ENCODE data around the gene ANKS1B. TPM values are rescaled to one million over a fixed set of nuclear protein-coding genes. Genes with fewer than 3 reads are reported as not detected.
"Not testable (repeated sequence)": the region's sequence is repeated elsewhere in the genome, so short reads cannot be mapped to it uniquely, and the experiment has no call there.

ANKS1B gene
- total RNA-seq, 1 donor from 2014 or later: 1.9 TPM

GRCh38 chr12:99906786-99907579 is 77.8 kb downstream of the ANKS1B start:
- no peak for DNase-seq (ENCODE audit: low spot score)
- intact Hi-C loops (cut with DNase I): no loop called here

GRCh38 chr12:99901181-99901580 is 83.6 kb downstream of the ANKS1B start:
- intact Hi-C loops (cut with DNase I): no loop called here
- DNase-seq (ENCODE audit: low spot score): no peak

GRCh38 chr12:99898645-99899044 is 86.1 kb downstream of the ANKS1B start:
- DNase-seq (ENCODE audit: low spot score): no peak
- intact Hi-C loops (cut with DNase I): no loop called here

- intact Hi-C loops (cut with DNase I): no loop called here
- DNase-seq (ENCODE audit: low spot score): no peak
Measured at GRCh38 chr12:99879439-99879838, 105.3 kb downstream of the ANKS1B start.

GRCh38 chr12:99875081-99875480 is 109.7 kb downstream of the ANKS1B start:
- intact Hi-C loops (cut with DNase I): no loop called here
- no peak for DNase-seq (ENCODE audit: low spot score)

- no peak for DNase-seq (ENCODE audit: low spot score)
- intact Hi-C loops (cut with DNase I): no loop called here
Measured at GRCh38 chr12:99870085-99870484, 114.7 kb downstream of the ANKS1B start.

- intact Hi-C loops (cut with DNase I): no loop called here
- no peak for DNase-seq (ENCODE audit: low spot score)
Measured at GRCh38 chr12:99861731-99862130, 123.0 kb downstream of the ANKS1B start.

GRCh38 chr12:99859126-99859525 is 125.6 kb downstream of the ANKS1B start:
- no peak for DNase-seq (ENCODE audit: low spot score)
- intact Hi-C loops (cut with DNase I): no loop called here

GRCh38 chr12:99852666-99853065 is 132.1 kb downstream of the ANKS1B start:
- intact Hi-C loops (cut with DNase I): no loop called here
- no peak for DNase-seq (ENCODE audit: low spot score)

- no peak for DNase-seq (ENCODE audit: low spot score)
- intact Hi-C loops (cut with DNase I): no loop called here
Measured at GRCh38 chr12:99847936-99848335, 136.8 kb downstream of the ANKS1B start.

GRCh38 chr12:99834710-99835109 is 150.0 kb downstream of the ANKS1B start:
- intact Hi-C loops (cut with DNase I): no loop called here
- DNase-seq (ENCODE audit: low spot score): no peak

GRCh38 chr12:99833397-99833796 is 151.3 kb downstream of the ANKS1B start:
- DNase-seq (ENCODE audit: low spot score): no peak
- intact Hi-C loops (cut with DNase I): no loop called here

GRCh38 chr12:99824900-99825542 is 159.7 kb downstream of the ANKS1B start:
- DNase-seq (ENCODE audit: low spot score): no peak
- intact Hi-C loops (cut with DNase I): no loop called here

- intact Hi-C loops (cut with DNase I): no loop called here
Measured at GRCh38 chr12:99822273-99822672, 162.5 kb downstream of the ANKS1B start.

GRCh38 chr12:99810718-99811593 is 173.8 kb downstream of the ANKS1B start:
- DNase-seq (ENCODE audit: low spot score): no peak
- intact Hi-C loops (cut with DNase I): no loop called here

More at GRCh38 chr12:99822273-99822672, 162.5 kb downstream of the ANKS1B start:
- DNase-seq (ENCODE audit: low spot score): no peak

- DNase-seq (ENCODE audit: low spot score): no peak
- intact Hi-C loops (cut with DNase I): no loop called here
Measured at GRCh38 chr12:99809909-99810308, 174.8 kb downstream of the ANKS1B start.

- intact Hi-C loops (cut with DNase I): no loop called here
- DNase-seq (ENCODE audit: low spot score): no peak
Measured at GRCh38 chr12:99806304-99806703, 178.4 kb downstream of the ANKS1B start.

- no peak for DNase-seq (ENCODE audit: low spot score)
- intact Hi-C loops (cut with DNase I): no loop called here
Measured at GRCh38 chr12:99804715-99805114, 180.0 kb downstream of the ANKS1B start.

- no peak for DNase-seq (ENCODE audit: low spot score)
- intact Hi-C loops (cut with DNase I): no loop called here
Measured at GRCh38 chr12:99800605-99801004, 184.1 kb downstream of the ANKS1B start.

- DNase-seq (ENCODE audit: low spot score); intact Hi-C loops (cut with DNase I): not testable (repeated sequence)
Measured at GRCh38 chr12:99797931-99798330, 186.8 kb downstream of the ANKS1B start.
